Progenitor cell of endocrine pancreas (in vitro differentiated cells): ENCODE measurements around the gene CD1C. TPM values are rescaled to one million over a fixed set of nuclear protein-coding genes. Genes with fewer than 3 reads are reported as not detected.

Experiments
- DNase-seq: peaks from one replicate; pipeline ENCODE4 v3.0.0; 2021; ENCODE audit warnings: low spot score; ENCODE audit not compliant: unreplicated experiment
- H3K27ac Mint-ChIP-seq: 2 replicates; pipeline ENCODE4 v1.8.0; 2021; ENCODE audit warnings: mild to moderate bottlenecking, moderate library complexity, mixed read lengths
- H3K27me3 Mint-ChIP-seq: 2 replicates; pipeline ENCODE4 v1.8.0; 2021; ENCODE audit warnings: mixed read lengths
- H3K36me3 Mint-ChIP-seq: 2 replicates; pipeline ENCODE4 v1.8.0; 2022; ENCODE audit warnings: mixed read lengths; ENCODE audit not compliant: insufficient read depth
- H3K4me1 Mint-ChIP-seq: 2 replicates; pipeline ENCODE4 v1.8.0; 2021; ENCODE audit warnings: low read depth, mixed read lengths
- H3K4me3 Mint-ChIP-seq: 2 replicates; pipeline ENCODE4 v1.8.0; 2021; ENCODE audit warnings: low read depth, mild to moderate bottlenecking, moderate library complexity, mixed read lengths
- H3K9me3 Mint-ChIP-seq: 2 replicates; pipeline ENCODE4 v1.8.0; 2021; ENCODE audit warnings: low read depth, mixed read lengths
- long read RNA-seq: library from polyadenylated mRNA; unstranded; transcript quantifications from one replicate; pipeline ENCODE4 v2.0.0, GENCODE V29; 2020
- total RNA-seq: library from RNA; stranded (reverse); gene quantifications from 2 replicates; pipeline ENCODE4 v1.2.1, GENCODE V29; 2021
- TF ChIP-seq, protein P1 (sequence below): fragments of 200-600 bp; sonication (generic); IDR thresholded peaks from one replicate; pipeline ENCODE4 v1.5.0; 2021; ENCODE audit warnings: antibody characterized with exemption, mild to moderate bottlenecking; ENCODE audit not compliant: unreplicated experiment

Gene CD1C
- total RNA-seq, result not detected in 2 replicates
- long read RNA-seq, result 0 reads

GRCh38 chr1:158289811-158290210 lies at the start of gene CD1C:
TSS of gene CD1C (plus strand) at chr1:158289923. CDS start at chr1:158290065, 142 bp downstream.
- DNase-seq, result no peak

GRCh38 chr1:158246650-158247049 lies 43.1 kb upstream of the CD1C start:
- Mint-ChIP-seq H3K4me1 (no peaks in the 10 kb centered on the region), H3K27ac (no peak overlapping the region)

More at GRCh38 chr1:158289811-158290210, at the start of gene CD1C:
- H3K9me3 Mint-ChIP-seq, result no peaks in the 10 kb centered on the region
- H3K4me1 Mint-ChIP-seq, result no peaks in the 10 kb centered on the region
- TF ChIP-seq, protein P1, sequence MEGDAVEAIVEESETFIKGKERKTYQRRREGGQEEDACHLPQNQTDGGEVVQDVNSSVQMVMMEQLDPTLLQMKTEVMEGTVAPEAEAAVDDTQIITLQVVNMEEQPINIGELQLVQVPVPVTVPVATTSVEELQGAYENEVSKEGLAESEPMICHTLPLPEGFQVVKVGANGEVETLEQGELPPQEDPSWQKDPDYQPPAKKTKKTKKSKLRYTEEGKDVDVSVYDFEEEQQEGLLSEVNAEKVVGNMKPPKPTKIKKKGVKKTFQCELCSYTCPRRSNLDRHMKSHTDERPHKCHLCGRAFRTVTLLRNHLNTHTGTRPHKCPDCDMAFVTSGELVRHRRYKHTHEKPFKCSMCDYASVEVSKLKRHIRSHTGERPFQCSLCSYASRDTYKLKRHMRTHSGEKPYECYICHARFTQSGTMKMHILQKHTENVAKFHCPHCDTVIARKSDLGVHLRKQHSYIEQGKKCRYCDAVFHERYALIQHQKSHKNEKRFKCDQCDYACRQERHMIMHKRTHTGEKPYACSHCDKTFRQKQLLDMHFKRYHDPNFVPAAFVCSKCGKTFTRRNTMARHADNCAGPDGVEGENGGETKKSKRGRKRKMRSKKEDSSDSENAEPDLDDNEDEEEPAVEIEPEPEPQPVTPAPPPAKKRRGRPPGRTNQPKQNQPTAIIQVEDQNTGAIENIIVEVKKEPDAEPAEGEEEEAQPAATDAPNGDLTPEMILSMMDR, result no peak
- H3K27ac Mint-ChIP-seq, result no peak within 1 kb of the TSS
- no peak within 1 kb of the TSS for H3K4me3 Mint-ChIP-seq
- H3K27me3 Mint-ChIP-seq, result no peaks in the 10 kb centered on the region
- no peaks in the 10 kb centered on the region for H3K36me3 Mint-ChIP-seq

GRCh38 chr1:158248118-158248517 lies 41.6 kb upstream of the CD1C start:
- Mint-ChIP-seq H3K4me1 (no peaks in the 10 kb centered on the region), H3K4me3 (no peak overlapping the region), H3K36me3 (no peaks in the 10 kb centered on the region), H3K9me3 (no peaks in the 10 kb centered on the region), H3K27me3 (no peaks in the 10 kb centered on the region), H3K27ac (no peak overlapping the region)
- no peak for DNase-seq
- TF ChIP-seq, protein P1, result no peak

More at GRCh38 chr1:158246650-158247049, 43.1 kb upstream of the CD1C start:
- Mint-ChIP-seq H3K36me3 (no peaks in the 10 kb centered on the region), H3K4me3 (no peak overlapping the region), H3K9me3 (no peaks in the 10 kb centered on the region), H3K27me3 (no peaks in the 10 kb centered on the region)
- TF ChIP-seq, protein P1, result no peak
- DNase-seq, result no peak

- no peaks in the 10 kb centered on the region for H3K36me3 Mint-ChIP-seq
- no peaks in the 10 kb centered on the region for H3K4me1 Mint-ChIP-seq
- no peak overlapping the region for H3K27ac Mint-ChIP-seq
- no peak overlapping the region for H3K4me3 Mint-ChIP-seq
- TF ChIP-seq, protein P1, result no peak
- DNase-seq, result no peak
- no peaks in the 10 kb centered on the region for H3K27me3 Mint-ChIP-seq
- no peaks in the 10 kb centered on the region for H3K9me3 Mint-ChIP-seq
Observed at GRCh38 chr1:158248771-158249170, 41.0 kb upstream of the CD1C start.

GRCh38 chr1:158249646-158250045 lies 40.1 kb upstream of the CD1C start:
- H3K36me3 Mint-ChIP-seq, result no peaks in the 10 kb centered on the region

More at GRCh38 chr1:158249646-158250045, 40.1 kb upstream of the CD1C start:
- Mint-ChIP-seq H3K9me3 (no peaks in the 10 kb centered on the region), H3K27ac (no peak overlapping the region), H3K27me3 (no peaks in the 10 kb centered on the region), H3K4me1 (no peaks in the 10 kb centered on the region), H3K4me3 (no peak overlapping the region)
- no peak for DNase-seq
- TF ChIP-seq, protein P1, result no peak
